Liver (tissue), 9 donors: ENCODE measurements around the gene BMP7. TPM values are rescaled to one million over a fixed set of nuclear protein-coding genes. Genes with fewer than 3 reads are reported as not detected.

Experiments
- DNase-seq: peaks from one replicate; pipeline ENCODE4 v3.0.0-alpha.2; 2017; ENCODE audit warnings: low spot score
- H3K27ac ChIP-seq, 2 donors: one replicate each; pipeline ENCODE4 v1.7.0; 2013; ENCODE audit warnings: inconsistent platforms in 2 of 2, low read length in 2 of 2, control low read depth in 1 of 2, low read depth in 1 of 2, mild to moderate bottlenecking in 1 of 2
- H3K27me3 ChIP-seq, 4 donors: one replicate each; pipeline versions ENCODE4 v1.6.1 to v1.7.0; 2013; ENCODE audit warnings: low read length in 3 of 4, inconsistent platforms in 1 of 4, mild to moderate bottlenecking in 1 of 4, moderate library complexity in 1 of 4; ENCODE audit not compliant: control insufficient read depth in 4 of 4, insufficient read depth in 4 of 4
- H3K36me3 ChIP-seq, 4 donors: one replicate each; pipeline versions ENCODE4 v1.6.1 to v1.7.0; 2013; ENCODE audit warnings: low read length in 3 of 4, mild to moderate bottlenecking in 3 of 4, low read depth in 1 of 4, moderate library complexity in 1 of 4; ENCODE audit not compliant: control insufficient read depth in 4 of 4, insufficient read depth in 3 of 4
- H3K4me1 ChIP-seq, 4 donors: one replicate each; pipeline versions ENCODE4 v1.6.1 to v1.7.0; 2013; ENCODE audit warnings: low read length in 3 of 4, mild to moderate bottlenecking in 3 of 4, moderate library complexity in 1 of 4; ENCODE audit not compliant: control insufficient read depth in 4 of 4, insufficient read depth in 4 of 4
- H3K4me3 ChIP-seq, 3 donors: one replicate each; pipeline versions ENCODE4 v1.6.1 to v1.7.0; 2013; ENCODE audit warnings: low read length in 3 of 3, control low read depth in 1 of 3, low read depth in 1 of 3, mild to moderate bottlenecking in 1 of 3
- H3K9ac ChIP-seq, 2 donors: one replicate each; pipeline ENCODE4 v1.7.0; 2013; ENCODE audit warnings: low read length in 2 of 2, mild to moderate bottlenecking in 2 of 2, moderate library complexity in 2 of 2, control low read depth in 1 of 2, low read depth in 1 of 2
- H3K9me3 ChIP-seq, 4 donors: one replicate each; pipeline versions ENCODE4 v1.6.1 to v1.7.0; 2013; ENCODE audit warnings: low read length in 3 of 4; ENCODE audit not compliant: control insufficient read depth in 4 of 4
- ATF3 ChIP-seq: IDR thresholded peaks from 2 replicates; pipeline ENCODE4 v1.6.1; 2016; ENCODE audit warnings: antibody characterized with exemption
- CTCF ChIP-seq: fragments of 150-350 bp; IDR thresholded peaks from 2 replicates; pipeline ENCODE4 v1.5.1; 2017; ENCODE audit warnings: improper control_type of control experiment, low read depth, low read length; ENCODE audit not compliant: missing input control
- EGR1 ChIP-seq, 2 donors: IDR thresholded peaks; 2 replicates each; pipeline ENCODE4 v1.6.1; 2016 to 2018; ENCODE audit warnings: antibody characterized with exemption in 2 of 2, low read depth in 2 of 2
- GABPA ChIP-seq, 2 donors: IDR thresholded peaks in 1 of 2; conservative IDR thresholded peaks in 1 of 2; 2 replicates each; pipeline ENCODE4 v1.6.1; 2016; ENCODE audit warnings: antibody characterized with exemption in 2 of 2, mild to moderate bottlenecking in 1 of 2, moderate library complexity in 1 of 2
- HNF4A ChIP-seq, 2 donors: conservative IDR thresholded peaks; 2 replicates each; pipeline ENCODE4 v1.6.1; 2016; ENCODE audit warnings: antibody characterized with exemption in 2 of 2, mild to moderate bottlenecking in 2 of 2
- HNF4G ChIP-seq: IDR thresholded peaks from 2 replicates; pipeline ENCODE4 v1.6.1; 2016; ENCODE audit warnings: antibody characterized with exemption
- JUND ChIP-seq, 2 donors: IDR thresholded peaks; 2 replicates each; pipeline ENCODE4 v1.6.1; 2016; ENCODE audit warnings: antibody characterized with exemption in 2 of 2
- NR2F2 ChIP-seq: IDR thresholded peaks from 2 replicates; pipeline ENCODE4 v1.6.1; 2016; ENCODE audit warnings: antibody characterized with exemption
- RAD21 ChIP-seq, 2 donors: IDR thresholded peaks; 2 replicates each; pipeline ENCODE4 v1.6.1; 2016; ENCODE audit warnings: antibody characterized with exemption in 2 of 2, mild to moderate bottlenecking in 2 of 2
- REST ChIP-seq: IDR thresholded peaks from 2 replicates; pipeline ENCODE4 v1.6.1; 2016; ENCODE audit warnings: antibody characterized with exemption, mild to moderate bottlenecking
- SP1 ChIP-seq: IDR thresholded peaks from 2 replicates; pipeline ENCODE4 v1.6.1; 2018; ENCODE audit warnings: antibody characterized with exemption, mild to moderate bottlenecking
- TAF1 ChIP-seq: conservative IDR thresholded peaks from 2 replicates; pipeline ENCODE4 v1.6.1; 2016; ENCODE audit warnings: antibody characterized with exemption, mild to moderate bottlenecking
- YY1 ChIP-seq: IDR thresholded peaks from 2 replicates; pipeline ENCODE4 v1.6.1; 2016; ENCODE audit warnings: antibody characterized with exemption, mild to moderate bottlenecking
- WGBS: extraction: QIAGEN DNeasy Blood & Tissue Kit; methylation state at CpG from one replicate; pipeline ENCODE4 v1.1.7; 2013; 5-methylcytosine and 5-hydroxymethylcytosine counted together
- polyA plus RNA-seq, 2 donors: library from polyadenylated mRNA; stranded (reverse) in 1 of 2; unstranded in 1 of 2; fragments of 200-250 nt in 1 of 2; fragments of >200 nt in 1 of 2; fragmentation: Nextera tagmentation in 1 of 2; extraction: Ambion mirVana in 1 of 2; gene quantifications; one replicate each; pipeline versions ENCODE4 v1.2.1 to v1.2.3, GENCODE V29; 2013 to 2015
- total RNA-seq, 2 donors: library from RNA; depleted of rRNA; stranded (reverse); fragments of >200 nt; gene quantifications; one replicate each; pipeline ENCODE4 v1.2.3, GENCODE V29; 2014
- TF ChIP-seq, protein P1 (sequence below): IDR thresholded peaks from 2 replicates; pipeline ENCODE4 v1.6.1; 2016; ENCODE audit warnings: antibody characterized with exemption
- donor health status: healthy.
- donor health status: healthy.
- donor health status: healthy.
- donor health status: healthy.
- donor health status: healthy.

The BMP7 gene
- total and polyA plus RNA-seq, 4 donors: not detected

DNA sequence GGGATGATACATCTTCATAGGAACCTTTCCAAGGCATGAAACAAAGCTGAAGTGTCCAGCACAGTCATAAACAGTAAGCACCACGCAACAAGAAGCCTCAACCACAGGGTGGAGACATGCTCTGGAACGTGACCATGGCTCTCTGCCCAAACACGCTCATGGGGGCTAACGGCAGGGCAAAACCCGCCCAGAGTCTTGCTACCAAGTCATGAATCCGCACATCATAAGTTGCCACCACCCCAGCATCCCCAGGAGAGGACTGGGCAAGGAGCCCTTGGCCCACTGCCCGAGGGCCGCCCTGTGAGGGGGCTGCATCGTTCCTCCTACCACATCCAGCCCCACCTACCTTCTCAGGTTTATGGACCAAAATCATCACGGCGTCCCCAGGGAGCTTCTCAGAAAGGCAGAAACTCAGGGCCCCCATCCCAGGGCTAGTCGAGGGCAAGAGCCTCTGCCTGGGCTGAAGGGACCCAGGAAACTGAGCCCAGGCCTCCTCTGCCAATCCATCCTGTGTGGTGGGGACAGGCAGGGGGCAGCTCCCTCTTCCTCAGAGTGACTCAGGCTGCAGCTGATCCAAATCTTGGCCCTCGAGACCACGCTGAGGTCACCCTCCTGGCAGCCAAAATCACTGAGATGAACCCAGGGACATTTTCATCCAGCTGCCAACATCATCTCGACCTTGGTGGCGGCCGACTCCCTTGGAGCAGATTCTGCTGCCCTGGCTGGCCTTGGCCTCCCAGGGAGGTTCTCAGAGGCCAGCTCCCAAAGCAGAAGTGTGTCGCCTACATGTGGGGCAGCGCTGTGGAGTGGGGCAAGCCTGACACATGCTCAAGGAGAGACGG lies 42.6 kb downstream of the BMP7 start (continued):
- no peak for TF ChIP-seq REST

DNA sequence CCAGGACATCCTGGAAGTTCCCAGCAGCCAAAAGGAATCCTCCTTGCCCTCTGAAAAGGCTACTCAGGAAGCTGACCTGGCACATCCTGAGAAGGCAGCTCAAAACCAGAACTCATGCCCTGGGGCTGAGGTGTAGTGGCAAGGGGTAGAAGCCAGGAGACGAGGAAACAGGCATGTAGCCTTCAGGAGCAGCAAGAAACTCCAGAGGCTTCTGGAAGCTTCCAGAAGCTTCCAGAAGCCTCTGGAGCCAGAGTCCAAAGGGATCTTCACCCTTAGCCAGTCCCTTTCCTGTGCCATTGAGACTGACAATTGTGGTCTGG lies 43.9 kb downstream of the BMP7 start:
- Histone ChIP-seq H3K4me3 (no peak overlapping the region), H3K4me1 (no peaks in the 10 kb centered on the region), H3K27ac (no peak overlapping the region), H3K9ac (no peak overlapping the region), H3K36me3 (no peaks in the 10 kb centered on the region), H3K9me3 (no peaks in the 10 kb centered on the region), H3K27me3 (peaks cover 0 to 3% (median 1%) of the 10 kb centered on the region in 4 donors)
- no peak for DNase-seq
- no peak for TF ChIP-seq NR2F2
- no peak for TF ChIP-seq YY1
- no peak for TF ChIP-seq CTCF
- TF ChIP-seq, protein P1, sequence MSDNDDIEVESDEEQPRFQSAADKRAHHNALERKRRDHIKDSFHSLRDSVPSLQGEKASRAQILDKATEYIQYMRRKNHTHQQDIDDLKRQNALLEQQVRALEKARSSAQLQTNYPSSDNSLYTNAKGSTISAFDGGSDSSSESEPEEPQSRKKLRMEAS: no peak
- no peak for TF ChIP-seq HNF4G
- TF ChIP-seq TAF1: no peak
- no peak for TF ChIP-seq ATF3
- TF ChIP-seq EGR1 (IDR thresholded peaks at IDR 0.05; ENCODE audit: low read depth in 2 of 2): no peak
- no peak for TF ChIP-seq HNF4A (conservative IDR thresholded peaks at IDR 0.05)
- TF ChIP-seq GABPA (IDR thresholded peaks at IDR 0.05 in 1 of 2, conservative IDR thresholded peaks at IDR 0.05 in 1 of 2): no peak
- WGBS: 83% methylated on average over 1 of the region's 1 CpG

DNA sequence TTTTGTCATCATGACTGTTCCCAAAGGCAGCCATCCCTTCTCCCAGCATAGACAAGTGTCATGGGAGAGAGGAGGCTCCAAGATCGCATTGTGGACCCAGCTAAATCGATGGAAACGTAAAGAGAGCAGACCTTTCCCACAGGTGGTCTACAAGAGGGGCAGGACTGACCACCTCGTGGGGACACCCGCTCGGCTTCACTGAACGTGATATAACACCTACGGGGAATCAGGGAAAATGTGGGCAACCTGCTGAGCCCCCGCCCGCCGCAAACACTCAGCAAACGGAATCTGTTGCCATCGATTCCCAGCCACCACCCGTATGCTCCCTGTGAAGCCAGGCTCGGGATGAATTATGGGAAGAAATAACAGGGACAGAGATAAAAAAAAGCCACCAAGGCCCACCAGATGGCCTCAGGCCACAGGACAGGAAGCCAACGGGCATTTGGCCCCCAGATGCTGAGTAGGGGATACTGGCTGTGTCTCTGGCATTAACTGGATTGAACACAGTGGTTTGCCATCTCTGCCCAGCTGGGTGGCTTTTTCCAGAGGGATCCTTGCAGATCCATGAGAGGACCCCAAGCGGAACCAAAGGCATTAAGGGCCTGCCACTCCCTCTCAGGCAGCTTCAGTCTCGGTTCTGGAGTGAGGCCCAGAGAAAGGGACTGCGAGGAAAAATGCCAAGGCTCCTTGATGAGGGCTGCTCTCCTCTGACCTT lies 44.4 kb downstream of the BMP7 start:
- Histone ChIP-seq H3K9ac (no peak overlapping the region), H3K27ac (no peak overlapping the region), H3K36me3 (no peaks in the 10 kb centered on the region), H3K9me3 (no peaks in the 10 kb centered on the region), H3K4me1 (no peaks in the 10 kb centered on the region), H3K4me3 (no peak overlapping the region), H3K27me3 (peaks cover 0 to 3% (median 1%) of the 10 kb centered on the region in 4 donors)
- 81% methylated on average over 19 of the region's 19 CpGs for WGBS
- TF ChIP-seq RAD21 (IDR thresholded peaks at IDR 0.05) (no peak), TAF1 (no peak), JUND (IDR thresholded peaks at IDR 0.05) (no peak), SP1 (no peak)
- no peak for DNase-seq
